Stomach (tissue), 4 donors: ENCODE data around the gene PNRC1.

Experiments used
- CTCF ChIP-seq, 7 experiments: fragments of 450-650 bp in 4 of 7; fragments of 200-600 bp in 3 of 7; sonication (generic) in 3 of 7; IDR thresholded peaks; one replicate each; pipeline ENCODE4 v1.5.1; 2016 to 2019; ENCODE audit warnings: antibody characterized with exemption in 7 of 7, control low read depth in 2 of 7, mild to moderate bottlenecking in 1 of 7
- EP300 ChIP-seq: sonication (generic); formaldehyde crosslinking; IDR thresholded peaks from one replicate; pipeline ENCODE4 v1.6.1; 2017; ENCODE audit warnings: antibody characterized with exemption
- POLR2A ChIP-seq, 4 donors: fragments of 450-650 bp; IDR thresholded peaks; one replicate each; pipeline ENCODE4 v1.6.1; 2016; ENCODE audit warnings: antibody characterized with exemption in 4 of 4, control low read depth in 2 of 4, mild to moderate bottlenecking in 1 of 4, moderate library complexity in 1 of 4
- POLR2AphosphoS5 ChIP-seq, 3 donors: sonication (generic); formaldehyde crosslinking; IDR thresholded peaks; one replicate each; pipeline ENCODE4 v1.6.1; 2016; ENCODE audit warnings: antibody characterized with exemption in 3 of 3

- TF ChIP-seq CTCF (IDR thresholded peaks at IDR 0.05), result no peak
- TF ChIP-seq POLR2AphosphoS5 (IDR thresholded peaks at IDR 0.05), result no peak
- TF ChIP-seq POLR2A (IDR thresholded peaks at IDR 0.05), result no peak
- no peak for TF ChIP-seq EP300
These were observed 10.9 kb upstream of the PNRC1 start for GRCh38 chr6:89069536-89070163.
